GM12864 (cell line): ENCODE data around the gene BST2.

Experiments used
- DNase-seq: peaks from one replicate; pipeline ENCODE4 v3.0.0-alpha.2; 2011; ENCODE audit warnings: low read depth
- H3K4me3 ChIP-seq: 2 replicates; pipeline ENCODE4 v1.5.1; 2011; ENCODE audit warnings: mild to moderate bottlenecking, low read depth, low read length, control low read depth
- TF ChIP-seq, protein P1 (sequence below): IDR thresholded peaks from 2 replicates; pipeline ENCODE4 v1.5.1; 2011; ENCODE audit warnings: low read depth, mild to moderate bottlenecking, moderate library complexity, low read length, control low read depth, inconsistent platforms; ENCODE audit errors: missing control alignments

Gene BST2

DNA sequence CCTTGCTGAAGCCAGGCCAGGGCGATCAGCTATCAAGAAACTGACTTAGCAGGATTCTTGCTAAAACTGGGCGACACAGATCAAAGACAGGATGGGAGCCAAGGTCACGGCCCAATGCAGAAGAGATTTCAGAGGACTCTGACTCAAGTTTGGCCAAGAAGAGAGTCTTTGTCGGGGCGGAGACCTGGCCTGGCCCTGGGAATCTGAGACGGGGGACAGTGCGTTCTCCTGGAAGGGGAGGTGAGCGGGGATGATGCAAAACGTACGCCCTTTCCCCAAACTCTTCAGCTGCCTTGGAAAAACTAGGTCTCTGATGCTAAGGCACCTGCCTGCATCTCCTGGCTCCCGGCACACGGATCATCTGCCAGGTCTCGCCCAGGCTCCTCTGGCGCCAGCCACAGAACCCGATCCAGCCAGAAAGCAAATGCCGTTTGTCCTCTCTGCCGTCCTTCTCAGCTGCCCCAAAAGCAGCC lies 24.2 kb upstream of the BST2 start:
- no peak for DNase-seq
- H3K4me3 ChIP-seq: no peak overlapping the region
- TF ChIP-seq, protein P1, sequence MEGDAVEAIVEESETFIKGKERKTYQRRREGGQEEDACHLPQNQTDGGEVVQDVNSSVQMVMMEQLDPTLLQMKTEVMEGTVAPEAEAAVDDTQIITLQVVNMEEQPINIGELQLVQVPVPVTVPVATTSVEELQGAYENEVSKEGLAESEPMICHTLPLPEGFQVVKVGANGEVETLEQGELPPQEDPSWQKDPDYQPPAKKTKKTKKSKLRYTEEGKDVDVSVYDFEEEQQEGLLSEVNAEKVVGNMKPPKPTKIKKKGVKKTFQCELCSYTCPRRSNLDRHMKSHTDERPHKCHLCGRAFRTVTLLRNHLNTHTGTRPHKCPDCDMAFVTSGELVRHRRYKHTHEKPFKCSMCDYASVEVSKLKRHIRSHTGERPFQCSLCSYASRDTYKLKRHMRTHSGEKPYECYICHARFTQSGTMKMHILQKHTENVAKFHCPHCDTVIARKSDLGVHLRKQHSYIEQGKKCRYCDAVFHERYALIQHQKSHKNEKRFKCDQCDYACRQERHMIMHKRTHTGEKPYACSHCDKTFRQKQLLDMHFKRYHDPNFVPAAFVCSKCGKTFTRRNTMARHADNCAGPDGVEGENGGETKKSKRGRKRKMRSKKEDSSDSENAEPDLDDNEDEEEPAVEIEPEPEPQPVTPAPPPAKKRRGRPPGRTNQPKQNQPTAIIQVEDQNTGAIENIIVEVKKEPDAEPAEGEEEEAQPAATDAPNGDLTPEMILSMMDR: no peak

DNA sequence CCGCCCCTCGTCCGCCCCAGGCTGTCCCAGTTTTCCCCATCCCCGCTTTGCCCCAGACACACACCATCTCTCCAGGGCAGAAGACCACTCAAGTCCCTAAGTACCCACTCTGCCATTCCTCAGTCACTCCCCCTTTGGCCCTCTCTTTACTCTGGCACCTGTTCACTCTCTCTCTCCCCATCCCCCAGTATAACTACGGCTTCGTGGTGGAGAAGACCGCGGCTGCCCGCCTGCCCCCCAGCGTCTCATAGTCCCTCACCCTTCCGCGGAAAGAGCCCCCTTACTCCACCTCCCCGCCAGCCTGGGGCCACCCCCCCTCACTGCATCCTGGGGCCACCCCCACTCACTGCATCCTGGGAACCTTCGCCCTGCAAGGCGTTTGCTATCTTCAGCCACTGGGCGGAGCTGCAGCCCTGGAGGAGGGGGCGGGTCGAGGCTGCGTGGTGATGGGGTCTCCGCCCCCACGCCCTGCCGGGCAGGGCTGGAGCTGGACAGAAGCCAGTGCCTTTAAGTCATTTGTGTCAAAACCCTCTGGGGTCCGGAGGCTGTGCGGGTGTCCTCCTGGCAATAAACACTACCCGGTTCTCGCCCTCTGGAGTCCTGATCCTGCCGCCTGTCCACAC lies 19.4 kb upstream of the BST2 start:
- TF ChIP-seq, protein P1: peak; percentile 47
- no peak overlapping the region for H3K4me3 ChIP-seq
- DNase-seq: no peak

DNA sequence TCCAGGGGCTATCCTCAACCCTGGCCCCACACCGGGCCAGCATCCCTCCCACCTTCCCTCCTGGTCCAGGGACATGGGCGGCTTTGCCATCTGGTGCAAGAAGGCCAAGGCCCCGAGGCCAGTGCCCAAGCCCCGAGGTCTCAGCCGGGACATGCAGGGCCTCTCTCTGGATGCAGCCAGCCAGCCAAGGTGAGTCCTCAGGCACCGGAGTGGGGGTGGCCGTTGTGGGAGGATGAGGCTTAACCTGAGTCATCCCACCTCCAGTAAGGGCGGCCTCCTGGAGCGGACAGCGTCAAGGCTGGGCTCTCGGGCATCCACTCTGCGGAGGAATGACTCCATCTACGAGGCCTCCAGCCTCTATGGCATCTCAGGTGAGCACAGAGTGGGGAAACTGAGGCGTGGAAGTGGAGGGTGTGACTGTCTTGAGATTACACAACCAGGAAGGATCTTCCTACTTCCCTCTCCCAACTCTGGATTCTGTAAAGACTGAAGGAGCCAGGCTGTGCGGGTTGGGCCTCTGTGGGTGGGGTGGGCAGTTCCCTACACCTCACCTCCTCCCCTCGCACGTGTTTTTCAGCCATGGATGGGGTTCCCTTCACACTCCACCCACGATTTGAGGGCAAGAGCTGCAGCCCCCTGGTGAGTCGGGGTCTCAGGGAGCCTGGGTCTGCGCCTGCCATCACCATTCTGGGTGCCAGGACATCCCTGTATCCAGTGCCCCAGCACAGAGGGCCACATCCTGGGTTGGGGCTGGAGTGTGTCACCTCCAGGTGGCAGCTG lies 18.2 kb upstream of the BST2 start:
- no peak for DNase-seq
- TF ChIP-seq, protein P1: no peak
- no peak overlapping the region for H3K4me3 ChIP-seq

GRCh38 chr19:17421942-17422341 lies 16.5 kb upstream of the BST2 start:
- TF ChIP-seq, protein P1: no peak
- DNase-seq: no peak
- H3K4me3 ChIP-seq: no peak overlapping the region

DNA sequence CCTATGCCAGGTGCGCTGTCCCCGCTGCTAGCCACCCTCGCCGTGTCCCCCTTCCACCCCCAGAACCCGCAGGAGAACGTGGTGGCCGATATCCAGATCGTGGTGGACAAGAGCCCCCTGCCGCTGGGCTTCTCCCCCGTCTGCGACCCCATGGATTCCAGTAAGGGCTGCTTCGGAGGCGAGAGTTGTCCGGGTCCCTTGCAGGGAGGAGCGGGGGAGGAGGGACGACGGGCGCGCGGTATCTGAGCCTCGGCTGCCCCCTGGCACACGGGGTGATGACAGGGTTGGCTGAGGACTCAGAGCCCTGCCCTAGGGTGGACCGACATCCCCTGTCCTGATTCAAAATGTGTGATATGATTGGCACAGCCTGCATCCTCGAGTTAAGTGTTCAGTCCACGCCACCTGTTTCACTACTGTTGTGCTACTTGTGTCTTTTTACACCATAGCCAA lies 15.1 kb upstream of the BST2 start:
- no peak for DNase-seq
- TF ChIP-seq, protein P1: no peak

GRCh38 chr19:17419621-17420474 lies 14.4 kb upstream of the BST2 start, which contains the start of gene MVB12A:
Gene MVB12A, plus strand, starts transcription at chr19:17420047. Its CDS starts 89 bp downstream, at chr19:17420136.
- peak within 1 kb of the TSS; percentile 84 for H3K4me3 ChIP-seq
- peak; percentile 96 for DNase-seq
- TF ChIP-seq, protein P1: no peak

More for the DNA sequence above, 15.1 kb upstream of the BST2 start:
- peak overlapping the region; percentile 84 for H3K4me3 ChIP-seq
